Stimulated activated CD4-positive, alpha-beta T cell treated with anti-CD3 and anti-CD28 coated beads, Interleukin-12 subunit alpha, Interleukin-12 subunit beta, amount 100 ng/mL, for 4 hours (primary cell): ENCODE data around the gene SEC14L3.

Experiments
- DNase-seq: peaks from one replicate; pipeline ENCODE4 v3.0.0-alpha.2; 2020

SEC14L3 gene

GRCh38 chr22:30421695-30422480 is 49.9 kb downstream of the SEC14L3 start:
- DNase-seq: no peak

DNA sequence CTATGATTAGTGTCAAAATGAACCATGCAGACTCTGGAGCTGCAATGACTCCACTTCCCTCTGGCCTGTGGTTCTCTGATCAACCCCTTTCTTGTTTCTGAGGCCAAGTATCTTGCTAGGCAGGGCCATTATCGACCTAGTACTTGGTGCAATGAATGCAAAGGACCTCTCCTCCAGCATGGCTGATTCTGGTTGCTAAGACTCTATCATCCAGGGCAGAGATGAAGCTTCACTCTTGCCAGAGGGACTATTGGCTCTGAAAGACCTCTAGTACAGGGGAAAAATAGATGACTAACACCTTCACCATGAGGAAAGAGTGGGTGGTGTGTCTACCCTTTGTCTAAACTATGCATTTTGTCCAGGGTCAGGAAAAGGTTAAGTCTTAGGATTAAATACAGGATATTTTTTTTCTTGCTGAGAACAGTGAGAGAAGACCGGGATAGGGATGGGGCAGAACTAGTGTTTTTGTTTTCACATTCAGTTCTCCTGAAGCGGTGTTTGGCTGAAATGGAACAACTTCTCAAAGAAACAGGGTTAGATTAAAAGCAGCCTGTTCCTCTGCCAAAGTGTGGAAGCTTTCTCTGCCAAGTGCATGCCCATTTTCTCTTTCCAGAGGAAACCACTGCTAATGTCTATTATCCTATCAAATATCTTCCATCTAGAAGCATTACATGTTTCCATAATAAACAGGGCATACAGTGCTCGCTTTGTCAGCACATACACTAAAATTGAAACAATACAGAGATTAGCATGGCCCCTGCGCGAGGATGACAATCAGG is 51.3 kb downstream of the SEC14L3 start:
- DNase-seq: no peak

GRCh38 chr22:30416837-30417236 is 55.0 kb downstream of the SEC14L3 start:
- DNase-seq: no peak

DNA sequence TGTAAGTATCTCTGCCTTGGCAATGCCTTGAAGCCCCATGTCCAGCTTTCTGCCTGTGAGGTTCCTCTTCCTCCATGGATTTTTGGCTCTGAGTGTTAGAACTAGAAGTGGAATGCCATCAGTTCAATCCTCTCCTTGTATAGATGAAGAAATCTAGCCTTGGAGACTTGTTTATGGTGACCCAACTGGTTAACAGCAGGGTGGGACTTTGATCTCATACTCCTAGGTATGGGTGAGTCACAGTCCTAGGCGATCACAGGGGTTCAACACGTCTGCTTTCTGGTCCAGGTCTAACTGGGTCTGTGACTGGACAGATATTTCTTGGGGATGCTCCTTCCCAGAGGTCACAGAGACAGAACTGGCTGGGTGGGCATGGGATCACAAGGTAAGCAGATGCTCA is 55.4 kb downstream of the SEC14L3 start:
- no peak for DNase-seq

DNA sequence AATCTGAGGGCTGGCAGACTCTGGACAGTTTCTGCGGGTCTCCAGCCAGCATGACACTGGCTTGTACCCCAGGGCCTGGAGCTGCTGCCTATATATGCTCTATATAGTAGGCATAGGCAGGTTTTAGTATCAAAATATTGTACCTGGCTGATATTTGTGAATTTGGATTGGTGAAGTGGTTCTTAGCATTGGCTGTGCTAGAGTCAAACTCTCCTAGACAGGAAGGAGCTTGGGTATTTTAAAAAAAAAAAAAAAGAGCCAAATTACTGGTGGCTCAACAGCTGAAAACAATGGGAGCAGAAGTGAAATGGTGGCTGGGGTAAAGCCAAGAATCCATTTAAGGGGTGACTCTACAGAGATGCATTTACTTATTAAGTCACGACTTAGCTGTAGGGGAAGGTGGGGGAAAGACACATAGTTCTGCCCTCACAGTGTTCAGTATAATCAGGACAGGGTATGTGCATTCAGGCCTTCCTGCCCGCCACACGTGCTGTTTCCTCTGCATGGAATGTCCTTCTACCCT is 57.2 kb downstream of the SEC14L3 start:
- no peak for DNase-seq

DNA sequence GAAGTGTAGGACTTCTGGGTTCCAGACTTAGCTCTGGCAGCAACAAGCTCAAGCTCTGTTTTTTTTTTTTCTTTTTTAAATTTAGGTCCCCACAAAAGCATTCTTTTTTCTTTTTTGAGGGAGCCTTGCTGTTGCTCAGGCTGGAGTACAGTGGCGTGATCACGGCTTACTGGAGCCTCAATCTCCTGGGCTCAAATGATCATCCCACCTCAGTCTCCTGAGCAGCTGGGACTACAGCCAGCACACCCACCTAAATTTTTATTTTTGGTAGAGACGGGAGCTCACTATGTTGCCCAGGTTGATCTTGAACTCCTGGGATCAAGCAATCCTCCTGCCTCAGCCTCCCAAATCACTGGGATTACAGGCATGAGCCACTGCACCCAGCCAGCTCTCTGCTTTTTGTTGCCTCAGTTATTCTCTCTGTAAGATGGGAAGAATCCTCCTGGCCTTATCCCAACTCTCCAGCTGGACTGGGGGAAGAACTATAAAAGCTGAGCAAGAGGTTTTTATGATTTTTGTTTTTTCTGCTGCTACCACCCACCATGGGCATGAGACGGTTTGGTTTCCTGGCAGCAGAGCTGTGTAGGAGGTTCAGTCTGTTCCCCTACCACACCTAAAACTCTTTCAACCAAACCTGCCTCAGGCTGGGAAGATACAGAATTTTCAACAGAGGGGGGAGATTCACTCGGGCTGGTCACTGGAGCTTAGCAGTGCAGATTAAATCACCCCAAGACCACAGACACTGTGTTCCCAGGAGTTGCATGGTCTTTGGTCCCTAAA is 57.9 kb downstream of the SEC14L3 start:
- no peak for DNase-seq

GRCh38 chr22:30413001-30413400 is 58.8 kb downstream of the SEC14L3 start:
- no peak for DNase-seq

GRCh38 chr22:30411780-30412179 is 60.0 kb downstream of the SEC14L3 start:
- no peak for DNase-seq
